GM19324 (cell line): ENCODE measurements around the gene GUCA1A.

Experiments
- ATAC-seq: cut with Tn5 transposase; IDR thresholded peaks from one replicate; pipeline ENCODE4 v1.9.1; 2021; ENCODE audit warnings: mild to moderate bottlenecking, moderate library complexity; ENCODE audit not compliant: unreplicated experiment, low FRiP score

GUCA1A gene

GRCh38 chr6:42173101-42173500 is at the start of gene GUCA1A:
GUCA1A (plus strand) TSS chr6:42173364; CDS start chr6:42173614, 250 bp downstream.
- no peak for ATAC-seq

- no peak for ATAC-seq
These were observed 49.6 kb upstream of the GUCA1A start for GRCh38 chr6:42123379-42124103.

GRCh38 chr6:42124223-42124836 is 48.8 kb upstream of the GUCA1A start:
- ATAC-seq, result no peak

GRCh38 chr6:42125231-42125630 is 47.9 kb upstream of the GUCA1A start:
- ATAC-seq, result no peak

GRCh38 chr6:42125663-42126062 is 47.5 kb upstream of the GUCA1A start:
- no peak for ATAC-seq

- no peak for ATAC-seq
These were observed 44.5 kb upstream of the GUCA1A start for GRCh38 chr6:42128460-42129359.

GRCh38 chr6:42129360-42129676 is 43.8 kb upstream of the GUCA1A start:
- ATAC-seq, result no peak

GRCh38 chr6:42131531-42131930 is 41.6 kb upstream of the GUCA1A start:
- no peak for ATAC-seq

- no peak for ATAC-seq
These were observed 39.2 kb upstream of the GUCA1A start for GRCh38 chr6:42133926-42134325.

GRCh38 chr6:42135161-42135560 is 38.0 kb upstream of the GUCA1A start:
- ATAC-seq, result no peak

GRCh38 chr6:42135722-42136121 is 37.4 kb upstream of the GUCA1A start:
- ATAC-seq, result no peak

GRCh38 chr6:42136508-42137193 is 36.5 kb upstream of the GUCA1A start:
- ATAC-seq, result no peak

- ATAC-seq, result no peak
These were observed 35.9 kb upstream of the GUCA1A start for GRCh38 chr6:42137194-42137753.

GRCh38 chr6:42138190-42138589 is 35.0 kb upstream of the GUCA1A start:
- no peak for ATAC-seq

GRCh38 chr6:42138630-42139619 is 34.2 kb upstream of the GUCA1A start:
- no peak for ATAC-seq

GRCh38 chr6:42140032-42140431 is 33.1 kb upstream of the GUCA1A start:
- no peak for ATAC-seq

- ATAC-seq, result no peak
These were observed 32.2 kb upstream of the GUCA1A start for GRCh38 chr6:42140756-42141602.

GRCh38 chr6:42141603-42142117 is 31.5 kb upstream of the GUCA1A start:
- ATAC-seq, result no peak
